Urothelium cell line (cell line): ENCODE measurements around the gene CD209.

Source experiments
- DNase-seq: peaks from one replicate; pipeline ENCODE4 v3.0.0; 2011; ENCODE audit warnings: low spot score, mixed read lengths
- FAIRE-seq: peaks from 2 replicates; lab custom pipeline; 2011; peaks lifted over from hg19 to GRCh38; lab: Jason Lieb, UNC

Gene CD209

GRCh38 chr19:7709932-7710460, 37.3 kb downstream of the CD209 start:
- FAIRE-seq: no peak
- no peak for DNase-seq

DNA sequence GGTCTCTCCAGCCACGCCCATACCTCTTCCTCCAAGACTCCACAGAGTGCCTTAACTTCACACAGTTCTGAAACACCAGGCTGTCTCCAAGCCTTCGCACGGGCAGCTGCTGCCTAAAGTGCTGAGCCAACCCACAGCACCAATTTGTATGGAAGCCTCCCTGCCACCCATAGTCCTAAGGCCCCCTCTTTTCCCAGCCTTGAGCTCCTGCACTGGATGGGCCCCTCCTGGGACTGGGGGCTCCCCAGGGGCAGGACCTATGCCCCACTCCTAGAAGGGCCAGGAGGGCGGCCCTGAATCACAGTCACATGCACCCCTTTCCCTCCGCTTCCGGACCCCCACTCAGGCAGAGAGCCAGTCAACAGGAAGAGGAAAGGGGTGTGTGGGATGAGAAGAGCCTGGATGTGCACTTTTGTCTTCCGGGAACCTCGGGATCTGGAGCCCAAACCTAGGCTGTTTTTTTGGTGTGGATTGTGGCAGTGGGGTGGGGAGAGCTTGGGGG, 40.3 kb downstream of the CD209 start:
- DNase-seq (no peak), FAIRE-seq (no peak)

DNA sequence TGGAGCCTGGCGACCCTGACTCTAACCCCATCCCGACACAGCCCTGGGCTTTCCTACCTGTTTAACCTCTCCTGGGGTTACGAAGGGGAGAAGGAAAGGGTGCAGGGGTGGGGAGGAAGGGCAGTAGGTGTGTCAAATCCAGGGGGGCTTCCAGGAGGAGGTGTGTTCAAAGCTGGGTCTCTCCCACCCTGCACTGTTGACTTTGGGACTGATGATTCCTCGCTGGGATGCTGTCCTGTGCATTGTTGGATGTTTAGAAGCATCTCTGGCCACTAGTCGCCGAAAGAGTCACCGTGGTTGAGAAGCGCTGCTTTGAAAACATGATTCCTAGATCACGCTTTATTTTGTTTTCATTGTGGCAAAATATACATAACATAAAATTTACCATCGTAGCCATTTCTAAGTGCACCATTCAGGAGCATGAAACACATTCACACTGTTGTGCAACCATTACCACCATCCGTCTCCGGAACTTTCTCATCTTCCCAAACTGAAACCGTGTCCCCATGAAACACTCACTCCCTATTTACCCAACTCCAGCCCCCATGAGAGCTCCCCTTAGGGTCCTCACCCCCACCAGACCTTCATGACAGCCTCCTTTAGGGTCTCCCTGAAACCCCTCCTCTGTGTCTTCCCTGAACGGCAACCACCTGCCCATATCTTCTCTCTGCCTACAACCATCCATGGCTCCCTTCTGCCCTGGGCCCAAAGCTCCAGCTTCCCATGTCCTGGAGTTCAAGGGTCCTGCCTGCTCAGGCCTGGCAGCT, 41.0 kb downstream of the CD209 start:
- FAIRE-seq (no peak), DNase-seq (no peak)

- DNase-seq (no peak), FAIRE-seq (no peak)
Observed at GRCh38 chr19:7705387-7706187, 41.7 kb downstream of the CD209 start.

DNA sequence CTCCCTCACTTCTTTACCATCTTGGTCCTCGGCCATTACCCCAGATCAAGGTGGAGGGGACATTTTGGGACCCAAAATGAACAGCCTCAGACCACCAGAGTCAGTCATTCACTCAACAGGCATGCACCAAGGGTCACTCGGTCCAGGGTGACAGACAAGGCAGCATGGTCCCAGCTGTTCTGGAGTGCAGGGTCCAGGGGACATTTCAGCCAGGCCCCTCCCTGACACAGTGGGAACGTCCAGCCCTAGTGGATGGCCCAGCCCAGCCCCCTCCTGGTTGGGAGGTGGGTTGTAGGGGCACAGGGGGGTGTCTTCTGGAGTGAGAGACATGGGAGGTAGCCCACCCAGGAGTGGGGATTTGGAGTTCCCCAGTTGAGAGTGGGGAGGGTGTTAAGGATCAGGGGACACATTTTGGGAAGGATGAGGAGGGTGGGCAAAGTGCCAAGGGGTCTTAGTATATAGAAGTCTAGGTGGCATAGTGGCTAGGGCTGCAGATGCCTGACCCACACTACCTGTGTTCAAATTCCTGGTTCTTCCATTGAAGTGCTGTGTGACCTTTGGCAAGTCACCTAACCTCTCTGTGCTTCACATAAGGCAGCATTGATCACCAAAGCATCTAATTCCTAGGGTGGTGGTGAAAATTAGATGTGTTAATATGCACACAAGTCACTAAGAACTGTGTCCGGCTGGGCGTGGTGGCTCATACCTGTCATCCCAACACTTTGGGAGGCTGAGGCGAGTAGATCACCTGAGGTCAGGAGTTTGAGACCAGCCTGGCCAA, 42.9 kb downstream of the CD209 start:
- DNase-seq (no peak), FAIRE-seq (no peak)

- FAIRE-seq (no peak), DNase-seq (no peak)
Observed at GRCh38 chr19:7703332-7703731, 44.0 kb downstream of the CD209 start.

DNA sequence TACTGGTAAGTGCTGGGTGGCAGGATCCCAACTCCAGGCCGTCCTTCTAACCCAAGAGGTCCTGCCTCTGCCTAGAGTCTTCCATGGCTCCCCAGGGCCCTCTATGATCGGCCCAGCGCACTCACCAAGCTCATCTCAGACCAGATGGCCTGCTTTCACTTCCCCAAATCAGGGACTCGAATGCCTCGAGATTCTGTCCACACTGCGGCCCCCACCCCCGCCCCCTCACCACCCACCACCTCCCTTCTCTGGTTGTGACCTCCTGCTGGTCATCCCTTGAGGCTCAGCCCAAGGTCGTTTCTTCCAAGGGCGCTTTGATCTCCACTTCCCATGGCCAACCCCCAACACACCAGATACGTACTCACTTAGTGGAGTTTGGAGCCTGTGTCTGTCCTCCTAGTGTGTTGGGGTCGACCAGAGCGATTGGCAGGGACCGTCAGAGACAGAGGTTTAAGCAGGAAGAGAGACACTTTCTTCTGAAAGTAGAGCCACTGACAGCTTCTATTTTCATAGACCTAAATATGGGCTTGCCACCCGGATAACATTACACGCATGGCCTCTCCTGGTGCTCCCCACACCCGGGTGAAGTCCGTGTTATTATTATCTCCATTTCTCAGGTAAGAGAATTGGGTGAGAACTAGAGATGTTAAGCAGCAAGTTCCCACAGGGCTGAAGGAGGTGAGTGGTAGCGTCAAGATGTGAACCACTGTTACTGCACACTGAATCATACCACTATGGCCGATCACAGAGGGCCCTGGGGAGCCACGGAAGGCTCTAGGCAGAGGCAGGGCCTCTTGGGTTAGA, 45.5 kb downstream of the CD209 start, which contains the start of gene FCER2:
FCER2 (minus strand) TSS at position 478 of the 804 bp plus-strand sequence. CDS start 2,371 bp downstream, outside the sequence.
- no peak for FAIRE-seq
- no peak for DNase-seq

DNA sequence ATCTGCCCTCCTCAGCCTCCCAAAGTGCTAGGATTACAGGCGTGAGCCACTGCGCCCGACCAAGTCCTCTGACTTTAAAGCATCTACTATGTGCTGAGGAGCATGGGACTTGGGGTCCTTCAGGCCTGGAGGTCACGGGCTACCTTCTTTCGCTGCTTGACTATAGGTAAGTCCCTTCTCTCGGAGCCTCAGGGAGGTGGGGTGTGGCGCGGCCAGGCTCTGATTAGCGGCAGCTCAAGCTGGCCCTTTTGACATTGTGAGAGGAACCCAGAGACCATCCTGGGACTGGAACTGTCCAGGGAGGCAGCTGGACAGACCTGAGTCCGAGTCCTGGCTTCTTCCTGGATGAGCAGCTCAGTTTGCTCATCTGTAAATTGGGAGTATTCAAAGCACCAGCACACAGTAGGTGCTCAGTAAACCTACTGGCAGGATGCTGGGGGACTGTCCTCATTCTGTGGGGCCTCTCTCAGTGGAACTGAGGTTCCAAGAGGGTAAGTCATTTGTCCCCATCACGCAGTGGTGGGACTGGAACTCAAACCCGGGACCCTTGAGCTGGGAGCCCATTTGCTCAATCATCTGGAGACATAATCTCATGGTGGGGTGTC, 46.2 kb downstream of the CD209 start:
- FAIRE-seq (no peak), DNase-seq (no peak)

DNA sequence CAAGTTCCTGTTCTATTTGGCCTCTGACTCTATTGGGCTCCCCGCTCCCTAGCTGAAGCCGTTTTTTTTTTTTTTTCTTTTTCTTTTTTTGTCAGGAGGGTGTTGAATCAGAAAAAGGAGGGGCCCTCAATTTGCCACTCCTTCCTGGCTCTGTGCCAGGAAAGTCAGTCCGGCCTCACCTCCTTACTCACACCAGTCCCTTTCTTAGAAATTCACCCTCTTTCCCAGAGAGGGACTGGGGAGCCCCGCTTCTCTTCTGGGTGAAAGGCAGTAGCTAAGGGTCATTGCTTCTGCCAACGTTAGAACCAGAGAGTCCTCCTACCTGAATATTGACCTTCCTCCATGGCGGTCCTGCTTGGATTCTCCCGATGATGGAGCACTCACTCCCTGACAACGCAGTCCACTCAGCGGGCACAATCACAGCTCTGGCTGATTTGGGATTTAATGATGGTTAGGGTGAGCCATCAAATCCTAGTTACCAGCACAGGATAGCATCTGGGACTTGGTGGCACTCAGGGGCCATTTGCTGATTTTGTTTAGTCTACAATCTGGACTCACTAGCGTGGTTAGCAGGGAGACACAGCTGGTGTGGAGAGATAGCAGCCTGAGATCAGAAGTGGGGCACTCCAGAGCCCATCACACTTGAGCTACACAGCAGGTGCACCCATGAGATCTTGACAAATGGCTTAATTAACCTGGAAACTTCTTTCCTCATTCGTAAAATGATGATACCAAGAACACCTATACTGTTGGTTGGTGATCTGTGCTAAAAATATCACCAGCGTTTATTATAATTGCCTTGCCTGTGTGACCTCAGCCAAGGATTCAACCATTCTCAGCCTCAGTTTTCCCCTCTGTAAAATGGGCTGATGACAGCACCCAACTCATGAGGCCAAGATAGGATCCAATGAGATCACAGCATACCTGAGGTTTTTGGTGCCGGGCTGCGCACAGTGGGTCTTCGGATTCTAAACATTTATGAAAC, 47.6 kb downstream of the CD209 start:
- DNase-seq: peak; percentile 57
- no peak for FAIRE-seq

- no peak for DNase-seq
- FAIRE-seq: no peak
Observed at GRCh38 chr19:7699003-7699402, 48.3 kb downstream of the CD209 start.

- no peak for FAIRE-seq
Observed at GRCh38 chr19:7698583-7698982, 48.8 kb downstream of the CD209 start.

GRCh38 chr19:7697721-7698287, 49.5 kb downstream of the CD209 start:
- FAIRE-seq (no peak), DNase-seq (no peak)

More at GRCh38 chr19:7698583-7698982, 48.8 kb downstream of the CD209 start:
- no peak for DNase-seq

DNA sequence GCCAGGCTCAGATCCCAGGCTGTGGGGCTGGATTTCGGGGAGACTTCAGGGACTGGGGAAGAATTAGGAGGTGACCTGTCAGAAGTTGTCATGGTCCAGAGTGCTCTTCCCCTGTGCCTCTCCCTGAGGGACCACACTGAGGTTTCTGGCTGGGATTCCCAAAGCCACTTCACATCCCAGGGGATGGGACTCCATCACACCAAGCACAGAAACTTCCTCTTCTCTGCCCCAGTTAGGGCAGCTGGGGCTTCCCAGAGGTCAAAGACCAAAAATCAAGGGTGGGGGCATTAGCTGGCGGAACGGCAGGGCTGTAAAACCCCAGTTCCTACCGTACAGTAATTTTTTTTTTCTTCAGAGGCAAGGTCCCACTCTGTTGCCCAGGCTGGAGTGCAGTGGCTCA, 52.8 kb downstream of the CD209 start:
- DNase-seq: no peak
- FAIRE-seq: no peak

- FAIRE-seq: no peak
- no peak for DNase-seq
Observed at GRCh38 chr19:7692417-7693088, 54.8 kb downstream of the CD209 start.

DNA sequence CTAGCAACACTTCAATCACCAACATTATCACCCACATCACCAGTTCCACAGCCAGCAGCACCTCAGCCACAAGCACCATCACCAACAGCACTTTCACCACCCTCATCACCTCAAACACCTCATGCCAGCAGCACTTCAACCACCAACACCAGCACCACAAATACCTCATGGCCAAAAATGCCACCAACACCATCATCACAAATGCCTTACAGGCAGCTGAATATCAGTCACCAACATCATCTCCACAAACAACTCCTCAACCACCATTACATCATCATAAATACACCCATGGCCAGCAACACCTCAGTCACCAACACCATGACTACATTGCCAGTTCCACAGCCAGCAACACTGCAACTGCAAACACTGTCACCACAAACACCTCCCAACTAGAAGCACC, 55.8 kb downstream of the CD209 start:
- DNase-seq (no peak), FAIRE-seq (no peak)

DNA sequence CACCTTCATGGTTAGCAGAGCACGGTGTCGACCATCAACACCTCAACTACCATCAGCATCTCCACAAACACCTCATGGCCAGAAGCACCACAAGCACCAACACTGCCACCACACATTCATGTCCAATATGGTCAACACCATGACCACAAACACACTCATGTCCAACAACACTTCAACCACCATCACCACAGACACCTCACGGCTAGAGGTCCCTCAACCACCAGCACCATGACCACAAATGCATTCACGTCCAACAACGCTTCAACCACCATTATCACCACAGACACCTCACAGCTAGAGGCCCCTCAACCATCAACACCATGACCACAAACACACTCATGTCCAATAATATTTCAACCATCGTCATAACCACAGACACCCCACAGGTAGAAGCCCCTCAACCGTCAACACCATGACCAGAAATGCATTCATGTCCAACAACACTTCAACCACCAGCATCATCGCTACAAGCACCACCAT, 56.5 kb downstream of the CD209 start:
- DNase-seq (no peak), FAIRE-seq (no peak)
